Activated T-cell treated with anti-CD3 and anti-CD28 coated beads for 48 hours (primary cell): ENCODE measurements around the gene TMEM131L.
"Not testable (repeated sequence)": the region's sequence is repeated elsewhere in the genome, so short reads cannot be mapped to it uniquely, and the experiment has no call there.

Source experiments
- DNase-seq: peaks from one replicate; pipeline ENCODE4 v3.0.0-alpha.2; 2020; ENCODE audit warnings: low read depth

The TMEM131L gene

GRCh38 chr4:153502584-153502983, 36.4 kb downstream of the TMEM131L start:
- DNase-seq = no peak

GRCh38 chr4:153506341-153507309, 40.5 kb downstream of the TMEM131L start:
- DNase-seq = no peak

- no peak for DNase-seq
Observed at GRCh38 chr4:153507310-153508073, 41.3 kb downstream of the TMEM131L start.

- DNase-seq = not testable (repeated sequence)
Observed at GRCh38 chr4:153509212-153509611, 43.1 kb downstream of the TMEM131L start.

GRCh38 chr4:153509724-153510123, 43.6 kb downstream of the TMEM131L start:
- no peak for DNase-seq

GRCh38 chr4:153510252-153511001, 44.3 kb downstream of the TMEM131L start:
- DNase-seq = no peak

GRCh38 chr4:153511104-153511503, 44.9 kb downstream of the TMEM131L start:
- DNase-seq = no peak

GRCh38 chr4:153512162-153512852, 46.1 kb downstream of the TMEM131L start:
- DNase-seq = no peak

- DNase-seq = no peak
Observed at GRCh38 chr4:153512952-153513500, 46.9 kb downstream of the TMEM131L start.

GRCh38 chr4:153513596-153513995, 47.4 kb downstream of the TMEM131L start:
- no peak for DNase-seq

GRCh38 chr4:153514001-153514526, 47.9 kb downstream of the TMEM131L start:
- DNase-seq = no peak

- DNase-seq = no peak
Observed at GRCh38 chr4:153514688-153515426, 48.7 kb downstream of the TMEM131L start.

- no peak for DNase-seq
Observed at GRCh38 chr4:153517159-153517558, 51.0 kb downstream of the TMEM131L start.

GRCh38 chr4:153518001-153518400, 51.8 kb downstream of the TMEM131L start:
- no peak for DNase-seq

GRCh38 chr4:153518637-153519389, 52.7 kb downstream of the TMEM131L start:
- DNase-seq = no peak

GRCh38 chr4:153519687-153520086, 53.5 kb downstream of the TMEM131L start:
- no peak for DNase-seq

- no peak for DNase-seq
Observed at GRCh38 chr4:153520227-153520626, 54.1 kb downstream of the TMEM131L start.

GRCh38 chr4:153520801-153521329, 54.7 kb downstream of the TMEM131L start:
- no peak for DNase-seq

- DNase-seq = no peak
Observed at GRCh38 chr4:153521478-153521877, 55.3 kb downstream of the TMEM131L start.
